Thyroid gland (tissue), 4 donors: ENCODE measurements around the gene TMEM207.

ENCODE experiments used
- POLR2A ChIP-seq, 2 donors: fragments of 450-650 bp; IDR thresholded peaks; one replicate each; pipeline ENCODE4 v1.6.1; 2017; ENCODE audit warnings: antibody characterized with exemption in 2 of 2, mild to moderate bottlenecking in 2 of 2, moderate library complexity in 1 of 2
- TF ChIP-seq, protein P1 (sequence below), 6 experiments: fragments of 200-600 bp in 3 of 6; fragments of 450-650 bp in 3 of 6; sonication (generic) in 3 of 6; IDR thresholded peaks; one replicate each; pipeline ENCODE4 v1.5.1; 2016 to 2019; ENCODE audit warnings: antibody characterized with exemption in 6 of 6, mild to moderate bottlenecking in 2 of 6, inconsistent platforms in 1 of 6, moderate library complexity in 1 of 6

GRCh38 chr3:190414297-190414696 lies 35.4 kb downstream of the TMEM207 start:
- TF ChIP-seq POLR2A (IDR thresholded peaks at IDR 0.05): no peak
- TF ChIP-seq, protein P1, sequence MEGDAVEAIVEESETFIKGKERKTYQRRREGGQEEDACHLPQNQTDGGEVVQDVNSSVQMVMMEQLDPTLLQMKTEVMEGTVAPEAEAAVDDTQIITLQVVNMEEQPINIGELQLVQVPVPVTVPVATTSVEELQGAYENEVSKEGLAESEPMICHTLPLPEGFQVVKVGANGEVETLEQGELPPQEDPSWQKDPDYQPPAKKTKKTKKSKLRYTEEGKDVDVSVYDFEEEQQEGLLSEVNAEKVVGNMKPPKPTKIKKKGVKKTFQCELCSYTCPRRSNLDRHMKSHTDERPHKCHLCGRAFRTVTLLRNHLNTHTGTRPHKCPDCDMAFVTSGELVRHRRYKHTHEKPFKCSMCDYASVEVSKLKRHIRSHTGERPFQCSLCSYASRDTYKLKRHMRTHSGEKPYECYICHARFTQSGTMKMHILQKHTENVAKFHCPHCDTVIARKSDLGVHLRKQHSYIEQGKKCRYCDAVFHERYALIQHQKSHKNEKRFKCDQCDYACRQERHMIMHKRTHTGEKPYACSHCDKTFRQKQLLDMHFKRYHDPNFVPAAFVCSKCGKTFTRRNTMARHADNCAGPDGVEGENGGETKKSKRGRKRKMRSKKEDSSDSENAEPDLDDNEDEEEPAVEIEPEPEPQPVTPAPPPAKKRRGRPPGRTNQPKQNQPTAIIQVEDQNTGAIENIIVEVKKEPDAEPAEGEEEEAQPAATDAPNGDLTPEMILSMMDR (IDR thresholded peaks at IDR 0.05): no peak
